WTC11 (cell line): Measurements from ENCODE around the gene ZCCHC8.
"Not testable (repeated sequence)": the region's sequence is repeated elsewhere in the genome, so short reads cannot be mapped to it uniquely, and the experiment has no call there.

Experiments
- ATF6 ChIP-seq: sonication (generic); formaldehyde crosslinking; IDR thresholded peaks from 2 replicates; pipeline ENCODE4 v1.8.1; 2023; ENCODE audit warnings: mild to moderate bottlenecking, missing genetic modification reagents
- CREB1 ChIP-seq: sonication (generic); formaldehyde crosslinking; IDR thresholded peaks from 2 replicates; pipeline ENCODE4 v1.8.0; 2023; ENCODE audit warnings: mild to moderate bottlenecking, missing genetic modification reagents
- CTCF ChIP-seq: fragments of 200-600 bp; IDR thresholded peaks from 2 replicates; pipeline ENCODE4 v1.8.0; 2022; ENCODE audit warnings: antibody characterized with exemption
- E2F5 ChIP-seq: sonication (generic); formaldehyde crosslinking; IDR thresholded peaks from 2 replicates; pipeline ENCODE4 v1.8.1; 2022; ENCODE audit warnings: mild to moderate bottlenecking, moderate library complexity, missing genetic modification reagents
- FOXJ3 ChIP-seq: sonication (generic); formaldehyde crosslinking; IDR thresholded peaks from 2 replicates; pipeline ENCODE4 v1.9.0; 2021; ENCODE audit warnings: missing genetic modification reagents, mild to moderate bottlenecking, borderline replicate concordance
- FOXP4 ChIP-seq: sonication (generic); formaldehyde crosslinking; IDR thresholded peaks from 2 replicates; pipeline ENCODE4 v1.8.0; 2022; ENCODE audit warnings: mild to moderate bottlenecking, missing genetic modification reagents
- HMGXB4 ChIP-seq: sonication (generic); formaldehyde crosslinking; IDR thresholded peaks from 2 replicates; pipeline ENCODE4 v1.8.1; 2023; ENCODE audit warnings: mild to moderate bottlenecking, moderate library complexity, missing genetic modification reagents
- MAX ChIP-seq: sonication (generic); formaldehyde crosslinking; IDR thresholded peaks from 2 replicates; pipeline ENCODE4 v1.8.0; 2022; ENCODE audit warnings: mild to moderate bottlenecking, missing genetic modification reagents
- SMAD3 ChIP-seq: sonication (generic); formaldehyde crosslinking; IDR thresholded peaks from 2 replicates; pipeline ENCODE4 v1.8.0; 2022; ENCODE audit warnings: missing genetic modification reagents, mild to moderate bottlenecking, borderline replicate concordance
- TCF7 ChIP-seq: sonication (generic); formaldehyde crosslinking; IDR thresholded peaks from 2 replicates; pipeline ENCODE4 v1.8.0; 2022; ENCODE audit warnings: mild to moderate bottlenecking, low read depth, missing genetic modification reagents, moderate library complexity
- USF1 ChIP-seq: sonication (generic); formaldehyde crosslinking; IDR thresholded peaks from 2 replicates; pipeline ENCODE4 v1.8.0; 2022; ENCODE audit warnings: mild to moderate bottlenecking, missing genetic modification reagents

GRCh38 chr12:122487807-122488206, 12.9 kb downstream of the ZCCHC8 start:
- TF ChIP-seq E2F5; CTCF; MAX (CRISPR knock-in tag); USF1; FOXP4; ATF6 (CRISPR knock-in tag); HMGXB4 (CRISPR knock-in tag); CREB1 (CRISPR knock-in tag); FOXJ3 (CRISPR knock-in tag); SMAD3 (CRISPR knock-in tag); TCF7 (CRISPR knock-in tag): not testable (repeated sequence)
